ENCODE data around the gene TMEM44.
"Not testable (repeated sequence)": the region's sequence is repeated elsewhere in the genome, so short reads cannot be mapped to it uniquely, and the experiment has no call there.

The TMEM44 gene

GRCh38 chr3:194554473-194555123, 78.6 kb downstream of the TMEM44 start:
- no peak for DNase-seq

GRCh38 chr3:194552327-194552949, 80.8 kb downstream of the TMEM44 start:
- DNase-seq: no peak

- DNase-seq: no peak
Observed at GRCh38 chr3:194549853-194550252, 83.4 kb downstream of the TMEM44 start.

- no peak for DNase-seq
Observed at GRCh38 chr3:194548346-194549321, 84.6 kb downstream of the TMEM44 start.

GRCh38 chr3:194547042-194547441, 86.2 kb downstream of the TMEM44 start:
- DNase-seq: no peak

GRCh38 chr3:194545538-194545937, 87.7 kb downstream of the TMEM44 start:
- not testable (repeated sequence) for DNase-seq

- no peak for DNase-seq
Observed at GRCh38 chr3:194543550-194543949, 89.7 kb downstream of the TMEM44 start.

GRCh38 chr3:194541483-194541882, 91.7 kb downstream of the TMEM44 start:
- no peak for DNase-seq

- no peak for DNase-seq
Observed at GRCh38 chr3:194540274-194540905, 92.8 kb downstream of the TMEM44 start.

- no peak for DNase-seq
Observed at GRCh38 chr3:194539498-194539897, 93.7 kb downstream of the TMEM44 start.

- DNase-seq: no peak
Observed at GRCh38 chr3:194537732-194538247, 95.4 kb downstream of the TMEM44 start.

Measured in cerebellar nuclear complex (tissue), 1 donor.